Keratinocyte (primary cell): Measurements from ENCODE around the gene GNG14.
"Not testable (repeated sequence)": the region's sequence is repeated elsewhere in the genome, so short reads cannot be mapped to it uniquely, and the experiment has no call there.

ENCODE experiments used
- CTCF ChIP-seq, 3 experiments: IDR thresholded peaks in 1 of 3; conservative IDR thresholded peaks in 1 of 3; optimal IDR thresholded peaks in 1 of 3; 2 replicates in 2 of 3; 3 replicates in 1 of 3; pipeline versions ENCODE3 to v1.5.1; 2011; ENCODE audit warnings: low read length in 3 of 3, mild to moderate bottlenecking in 3 of 3, moderate library complexity in 2 of 3, control low read depth in 1 of 3, inconsistent platforms in 1 of 3; ENCODE audit not compliant: insufficient read depth in 2 of 3; ENCODE audit errors: extremely low read depth in 1 of 3
- EZH2 ChIP-seq: IDR thresholded peaks from one replicate; pipeline ENCODE4 v1.6.1; 2012; ENCODE audit warnings: inconsistent platforms, mild to moderate bottlenecking, low read length, moderate library complexity

GRCh38 chr19:12713304-12713703, 25.5 kb downstream of the GNG14 start:
- not testable (repeated sequence) for TF ChIP-seq CTCF (optimal IDR thresholded peaks at IDR 0.05 in 1 of 3, IDR thresholded peaks at IDR 0.05 in 1 of 3, conservative IDR thresholded peaks at IDR 0.05 in 1 of 3; ENCODE audit: extremely low read depth in 1 of 3, insufficient read depth in 2 of 3, low read length in 3 of 3); EZH2
